ENCODE data around the gene CDKN1C.
"Not testable (repeated sequence)": the region's sequence is repeated elsewhere in the genome, so short reads cannot be mapped to it uniquely, and the experiment has no call there.

The CDKN1C gene

DNA sequence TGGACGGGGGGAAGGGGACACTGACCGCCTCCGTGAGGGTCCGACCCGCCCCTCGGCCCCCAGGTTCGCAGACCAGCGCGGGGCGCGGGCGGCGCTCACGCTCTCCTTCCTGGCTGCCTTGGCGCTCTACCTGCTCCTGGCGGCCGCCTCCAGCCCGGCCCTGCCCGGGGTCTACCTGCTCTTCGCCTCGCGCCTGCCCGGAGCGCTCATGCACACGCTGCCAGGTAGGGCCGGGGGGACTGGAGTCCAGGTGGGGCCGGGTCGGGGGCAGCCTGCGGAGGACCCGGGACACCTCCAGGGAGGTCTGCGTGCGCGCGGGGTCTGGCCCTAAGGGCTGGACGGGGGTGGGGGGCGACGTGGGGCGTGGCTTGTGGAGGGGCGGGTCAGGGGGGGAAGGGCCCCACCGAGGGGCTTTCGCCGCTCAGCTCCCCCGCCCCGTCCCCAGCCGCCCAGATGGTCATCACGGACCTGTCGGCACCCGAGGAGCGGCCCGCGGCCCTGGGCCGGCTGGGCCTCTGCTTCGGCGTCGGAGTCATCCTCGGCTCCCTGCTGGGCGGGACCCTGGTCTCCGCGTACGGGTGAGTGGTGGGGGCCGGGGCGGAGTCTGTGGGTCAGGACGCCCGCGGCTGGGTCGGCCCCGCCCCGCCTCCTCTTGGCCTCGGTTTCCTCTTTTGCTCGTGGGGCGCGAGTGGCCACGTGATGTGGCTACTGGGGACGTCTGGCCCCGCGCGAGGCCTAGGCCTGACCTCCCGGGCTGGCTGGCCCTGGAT, 23.7 kb upstream of the CDKN1C start:
- DNase-seq (ENCODE audit: low spot score): no peak
- FAIRE-seq: no peak

DNA sequence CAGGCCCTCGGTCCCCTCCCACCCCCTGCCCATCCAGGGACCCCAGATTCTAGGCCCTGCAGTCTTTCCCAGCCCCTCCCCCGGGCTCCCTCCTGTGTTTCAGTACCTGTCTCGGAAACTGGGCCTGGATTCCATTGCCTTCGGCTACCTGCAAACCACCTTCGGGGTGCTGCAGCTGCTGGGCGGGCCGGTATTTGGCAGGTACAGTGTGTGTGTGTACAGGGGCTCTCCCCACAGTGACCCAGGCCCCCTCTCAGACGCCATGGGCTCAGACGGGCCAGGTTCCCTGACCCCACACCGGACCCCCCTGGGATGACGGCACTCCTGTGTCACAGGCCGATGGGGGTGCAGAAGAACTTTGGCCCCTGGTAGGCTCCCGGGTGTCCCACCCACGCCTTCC, 22.6 kb upstream of the CDKN1C start:
- no peak for FAIRE-seq

DNA sequence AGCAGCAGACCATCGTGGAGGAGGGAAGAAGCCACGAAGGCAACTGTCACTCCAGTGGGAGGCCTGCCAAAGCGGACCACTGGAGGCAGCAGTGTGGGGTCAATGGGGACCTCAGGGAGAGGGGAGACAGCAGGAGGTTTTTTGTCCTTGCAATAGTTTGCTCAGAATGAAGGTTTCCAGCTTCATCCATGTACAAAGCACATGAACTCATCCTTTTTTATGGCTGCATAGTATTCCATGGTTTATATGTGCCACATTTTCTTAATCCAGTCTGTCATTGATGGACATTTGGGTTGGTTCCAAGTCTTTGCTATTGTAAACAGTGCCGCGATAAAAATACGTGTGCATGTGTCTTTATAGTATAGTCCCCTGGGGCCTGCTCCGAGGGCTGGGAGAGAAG, 19.7 kb upstream of the CDKN1C start:
- DNase-seq (ENCODE audit: low spot score); FAIRE-seq: not testable (repeated sequence)

More for the DNA sequence above, 22.6 kb upstream of the CDKN1C start:
- DNase-seq (ENCODE audit: low spot score): no peak

DNA sequence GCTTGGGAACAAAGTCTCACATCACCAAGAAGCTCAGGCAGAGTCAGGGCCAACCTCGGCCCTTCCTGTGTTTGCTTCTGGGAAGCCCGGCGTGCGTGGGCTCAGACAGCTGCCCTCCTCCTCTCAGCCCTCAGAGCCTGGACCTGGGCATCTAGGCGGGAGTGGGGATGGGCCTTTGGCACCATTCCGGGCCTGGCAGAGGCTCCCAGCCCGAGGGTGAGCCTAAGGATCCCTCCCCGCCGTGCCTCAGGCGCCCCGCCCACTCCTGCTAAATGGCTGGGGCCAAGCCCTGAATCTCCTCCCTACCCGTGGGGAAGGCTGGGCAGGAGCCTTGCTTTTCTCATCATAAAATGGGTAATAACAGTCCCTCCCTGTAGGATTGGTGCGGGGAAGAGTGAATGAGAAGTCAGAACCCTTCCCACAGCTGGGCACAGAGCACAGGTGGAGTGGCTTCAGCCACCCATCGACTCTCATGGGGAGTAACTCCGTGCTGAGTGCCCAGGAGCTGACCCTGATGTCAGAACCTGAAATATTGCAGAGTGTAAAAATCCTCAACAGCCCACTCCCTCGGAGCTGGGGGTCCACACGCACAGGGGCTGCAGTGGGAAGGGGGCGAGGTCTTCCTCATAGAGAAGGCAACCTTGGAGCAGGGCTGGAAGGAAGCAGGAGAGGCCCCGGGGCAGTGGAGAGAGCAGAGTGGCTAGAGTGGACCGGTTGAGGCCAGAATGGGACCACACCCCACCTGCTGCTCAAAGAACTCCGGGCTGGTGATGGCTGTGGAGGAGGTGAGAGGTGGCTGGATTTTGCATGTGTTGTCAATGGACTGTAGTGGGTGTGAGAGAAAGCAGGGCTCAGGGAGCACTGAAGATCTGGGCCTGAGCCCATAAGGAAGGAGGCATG, 18.8 kb upstream of the CDKN1C start:
- FAIRE-seq (no peak), DNase-seq (ENCODE audit: low spot score) (no peak)

DNA sequence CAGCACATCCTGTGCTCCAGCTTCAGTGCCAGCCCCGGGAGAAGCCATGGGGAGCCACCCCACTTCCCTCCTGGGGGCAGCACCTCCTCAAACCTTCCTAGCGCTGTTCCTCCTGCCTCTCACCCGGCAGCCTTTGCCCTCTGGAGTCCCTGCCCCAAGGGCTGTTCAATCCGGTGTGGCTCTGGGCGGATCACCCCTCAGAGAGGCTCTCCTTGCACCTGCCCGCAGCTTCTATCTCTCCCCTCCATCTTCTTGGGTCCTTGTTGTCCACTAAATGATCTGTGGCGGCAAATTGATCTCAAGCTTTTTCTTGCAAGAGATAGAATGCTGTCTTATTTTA, 18.1 kb upstream of the CDKN1C start:
- no peak for FAIRE-seq
- DNase-seq (ENCODE audit: low spot score): no peak

DNA sequence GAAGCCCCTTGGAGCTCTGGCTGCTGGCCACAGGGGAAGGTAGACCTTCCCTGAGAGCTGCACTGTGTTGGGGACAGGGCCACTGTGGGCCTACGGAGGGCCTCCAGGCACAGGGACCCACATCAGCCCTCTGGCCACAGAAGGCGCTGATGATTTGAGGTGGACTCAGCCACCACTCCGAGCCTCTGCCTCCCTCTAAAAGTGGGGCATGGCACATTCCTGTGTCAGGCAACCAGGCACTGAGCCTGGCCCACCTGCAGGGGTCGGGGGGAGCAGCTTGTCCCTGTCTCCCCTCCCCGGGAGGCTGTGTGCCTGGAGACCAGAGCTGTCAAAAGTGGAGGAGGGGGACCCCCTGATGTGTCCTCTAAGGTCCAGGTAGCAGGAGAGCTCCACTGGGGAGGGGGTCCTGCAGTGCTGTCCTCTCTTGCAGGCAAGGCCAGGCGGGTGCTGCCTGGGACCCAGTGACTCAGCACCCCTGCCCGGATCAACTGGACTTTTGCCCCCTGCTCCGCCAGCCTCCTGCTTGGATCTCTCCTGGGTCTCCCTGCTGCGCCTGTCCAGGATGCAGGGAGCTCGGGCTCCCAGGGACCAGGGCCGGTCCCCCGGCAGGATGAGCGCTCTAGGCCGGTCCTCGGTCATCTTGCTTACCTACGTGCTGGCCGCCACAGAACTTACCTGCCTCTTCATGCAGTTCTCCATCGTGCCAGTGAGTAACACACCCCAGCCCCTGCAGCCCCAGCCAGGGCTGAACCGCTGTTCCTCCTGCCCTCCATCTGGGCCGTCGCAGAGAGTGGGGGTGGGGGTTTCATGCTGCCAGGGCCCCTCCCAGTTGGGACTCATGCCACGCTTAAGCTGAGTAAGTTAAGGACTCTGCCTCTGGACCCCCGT, 17.5 kb upstream of the CDKN1C start:
- no peak for FAIRE-seq
- DNase-seq (ENCODE audit: low spot score): no peak

DNA sequence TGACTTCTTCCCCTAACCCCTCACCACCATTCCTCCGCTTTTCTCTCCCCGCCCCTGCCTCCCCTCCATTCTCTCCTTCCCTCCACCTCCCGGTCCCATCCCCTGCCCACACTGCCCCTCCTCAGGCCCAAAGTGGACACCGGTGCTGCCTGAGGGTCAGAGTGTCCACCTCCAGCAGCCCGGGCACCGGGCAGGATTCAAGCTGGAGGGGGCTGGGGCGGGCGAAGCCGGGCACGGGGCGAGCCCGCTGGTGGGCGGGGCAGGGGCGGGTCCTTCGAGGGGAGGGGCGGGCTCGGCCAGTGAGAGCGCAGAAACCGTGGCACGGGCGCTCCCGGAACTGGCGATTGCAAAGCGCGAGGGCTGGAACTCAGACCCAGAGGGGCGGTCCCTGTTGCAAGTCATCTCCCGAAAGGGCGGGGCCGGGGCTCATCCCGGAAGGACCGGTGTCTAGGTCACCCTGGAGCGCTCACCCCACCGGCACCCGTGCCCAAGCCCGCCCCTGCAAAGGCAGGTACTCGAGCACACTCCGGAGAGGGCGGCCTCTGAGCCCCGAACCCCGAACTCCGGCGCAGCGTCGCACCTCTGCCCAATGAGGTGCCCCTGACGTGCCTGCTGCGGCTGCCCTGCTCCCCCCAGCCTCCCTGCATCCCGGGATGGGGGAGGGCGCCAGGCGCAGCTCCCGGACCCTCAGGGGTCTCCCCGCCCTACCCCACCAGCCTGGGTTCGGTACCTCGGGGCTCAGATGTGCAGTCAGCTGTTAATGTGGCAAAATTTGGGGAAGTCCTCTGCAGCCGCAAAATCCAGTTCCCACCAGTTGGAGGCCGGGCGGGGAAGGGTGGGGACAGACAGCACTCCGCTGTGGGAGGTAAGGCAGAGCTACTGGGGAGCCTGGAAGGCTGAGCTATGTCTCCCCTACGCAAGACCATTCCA, 16.5 kb upstream of the CDKN1C start:
- FAIRE-seq (no peak), DNase-seq (ENCODE audit: low spot score) (peak; percentile 97)

DNA sequence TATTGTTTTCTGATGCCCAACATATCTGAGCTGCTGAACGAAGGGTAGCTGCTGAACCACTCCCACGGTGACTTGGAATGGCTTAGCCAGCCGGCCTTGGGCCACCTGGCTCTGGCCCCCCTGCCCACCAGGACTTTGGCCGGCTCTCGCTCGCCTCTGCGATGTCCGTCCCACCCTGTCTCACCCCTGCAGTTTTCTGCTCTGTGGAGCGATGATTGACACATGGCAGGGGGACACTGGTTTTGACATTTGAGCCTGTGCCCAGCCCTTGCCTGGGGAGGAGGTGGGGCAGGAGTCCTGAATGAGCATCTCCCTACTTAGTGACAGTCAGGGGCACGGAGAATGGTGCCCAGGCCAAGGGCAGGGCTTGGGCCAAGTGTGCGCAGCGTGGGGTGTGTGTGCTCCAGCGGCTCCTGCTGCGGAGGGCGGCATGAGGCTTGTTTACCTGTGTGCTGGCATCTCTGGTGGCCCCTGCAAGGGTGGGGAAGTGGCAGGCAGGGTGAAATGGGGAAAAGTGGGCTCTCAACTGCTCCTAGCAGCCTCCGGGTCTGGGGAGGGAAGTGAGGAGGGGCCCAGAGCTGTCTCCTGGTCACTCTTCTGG, 15.7 kb upstream of the CDKN1C start:
- DNase-seq (ENCODE audit: low spot score): no peak
- no peak for FAIRE-seq

DNA sequence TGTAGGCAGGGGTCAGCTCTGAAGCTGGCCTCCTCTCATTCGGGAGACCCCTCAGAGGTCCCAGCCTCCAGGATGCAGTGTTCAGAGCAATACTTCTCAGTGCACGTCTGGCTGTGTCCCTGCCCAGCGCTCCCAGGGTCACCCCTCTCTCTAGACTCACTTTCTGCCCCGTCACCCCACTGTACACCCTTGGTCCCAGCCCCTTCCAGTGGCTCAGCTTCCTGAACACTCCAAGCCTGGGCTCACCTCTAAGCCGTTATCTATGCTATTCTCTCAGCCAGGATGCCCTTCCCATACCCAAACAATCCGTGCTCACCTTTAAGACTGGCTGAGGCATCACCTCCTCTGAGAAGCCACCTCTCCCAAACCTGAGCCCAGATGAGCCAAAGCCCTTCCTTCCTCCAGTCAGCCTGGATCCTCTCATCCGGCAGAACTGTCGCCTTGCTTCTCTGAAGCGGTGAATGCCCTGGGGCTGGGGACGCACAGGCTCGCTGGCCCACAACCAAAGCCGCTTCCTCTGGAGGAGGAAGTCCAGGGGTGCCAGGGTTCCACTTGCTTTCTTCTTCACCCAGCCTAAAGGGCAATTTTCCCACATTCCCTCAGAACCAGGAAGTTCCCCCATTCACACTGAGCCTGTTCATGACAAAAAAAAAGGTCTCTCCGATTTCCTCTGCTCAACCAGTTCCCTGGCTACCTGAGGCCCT, 13.7 kb upstream of the CDKN1C start:
- DNase-seq (ENCODE audit: low spot score) (no peak), FAIRE-seq (no peak)

DNA sequence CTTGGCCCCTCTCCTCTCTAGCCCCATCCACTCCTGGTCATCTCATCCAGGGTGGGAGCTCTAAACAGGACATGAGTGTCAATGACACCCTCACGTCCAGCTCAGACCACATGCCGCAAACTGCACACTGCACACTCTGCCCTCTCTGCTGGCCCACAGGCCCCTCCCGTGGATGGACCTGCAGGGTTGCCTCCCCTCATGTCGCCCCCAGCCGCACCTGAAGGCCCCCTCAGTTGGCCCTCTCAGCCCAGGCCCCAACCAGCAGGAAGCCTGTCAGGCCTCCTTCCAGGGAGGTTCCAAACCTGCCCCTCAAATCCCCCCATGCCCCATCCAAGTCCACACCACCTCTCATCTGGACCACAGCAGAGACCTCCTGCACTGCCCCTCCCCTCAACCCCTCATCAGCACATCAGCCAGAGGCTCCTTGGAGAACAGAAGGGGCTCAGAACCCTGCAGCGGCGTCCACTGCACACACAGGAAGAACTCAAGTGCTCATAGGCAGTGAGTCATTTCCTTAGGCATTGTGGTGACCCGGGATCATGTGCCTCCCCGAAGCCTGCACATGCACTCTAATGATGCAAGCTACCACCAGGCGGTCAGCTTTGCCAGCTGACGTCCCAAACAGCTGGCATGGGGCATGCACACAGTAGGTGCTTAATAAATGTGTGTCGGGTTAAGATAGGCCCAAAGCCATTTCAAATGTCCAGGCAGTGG, 12.9 kb upstream of the CDKN1C start:
- FAIRE-seq: no peak
- peak; percentile 86 for DNase-seq (ENCODE audit: low spot score)

DNA sequence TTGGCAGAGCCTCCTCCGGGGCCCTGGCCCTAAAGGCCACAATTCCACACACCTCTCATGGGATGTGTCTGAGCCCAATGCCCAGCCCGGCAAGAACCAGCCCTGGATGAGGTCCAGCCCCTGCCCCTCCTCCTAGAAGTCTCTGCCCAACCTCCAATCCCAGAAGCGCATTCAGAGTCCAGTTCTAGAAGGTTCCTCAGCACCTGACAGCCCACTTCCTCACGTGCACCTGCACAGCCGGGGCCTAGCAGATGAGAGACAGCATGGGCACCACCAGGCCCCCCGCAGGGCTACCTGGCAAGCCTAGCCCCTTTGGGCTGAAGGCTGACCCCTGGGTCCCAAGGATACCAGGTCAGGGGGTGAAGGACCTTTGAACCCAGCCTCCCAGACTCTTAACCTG, 11.5 kb upstream of the CDKN1C start:
- FAIRE-seq (no peak), DNase-seq (ENCODE audit: low spot score) (no peak)

DNA sequence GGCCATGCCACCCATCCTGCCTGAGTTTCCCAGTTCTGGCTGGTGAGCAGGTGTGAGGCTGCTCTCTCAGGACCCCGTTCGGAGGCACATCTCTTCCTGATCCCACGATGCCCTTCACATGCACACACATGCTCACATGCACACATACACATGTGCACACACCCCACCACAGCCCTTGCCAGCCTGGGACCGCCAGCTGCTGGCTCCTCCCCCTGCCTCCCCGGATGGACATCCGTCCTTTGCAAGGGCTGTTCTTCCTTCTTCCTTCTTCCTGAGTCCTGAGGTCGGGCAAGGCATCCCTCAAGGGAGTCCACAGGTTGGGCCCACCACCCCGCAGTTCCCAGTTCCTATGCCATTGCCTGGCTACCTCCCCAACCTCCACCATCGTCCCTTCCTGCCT, 10.5 kb upstream of the CDKN1C start:
- FAIRE-seq (no peak), DNase-seq (ENCODE audit: low spot score) (no peak)

DNA sequence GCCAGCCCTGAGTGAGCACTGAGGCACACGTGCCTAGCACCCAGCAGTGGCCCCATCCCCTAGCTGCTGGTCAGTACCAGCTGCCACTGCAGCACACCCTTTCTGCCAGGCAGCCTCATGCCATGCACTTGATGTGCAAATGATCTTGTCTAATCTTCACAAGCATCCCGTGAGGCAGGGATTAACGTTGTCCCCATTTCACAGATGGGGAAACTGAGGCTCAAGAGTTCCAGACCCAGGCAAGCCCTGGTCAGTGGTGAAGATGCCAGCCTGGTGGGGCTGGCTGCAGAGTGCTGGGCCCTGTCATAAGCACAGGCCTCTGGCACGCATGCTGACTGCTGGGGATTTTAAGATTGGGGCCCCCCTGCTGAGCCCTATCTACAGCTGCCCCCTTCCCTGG, 8.4 kb upstream of the CDKN1C start:
- no peak for DNase-seq (ENCODE audit: low spot score)
- no peak for FAIRE-seq

DNA sequence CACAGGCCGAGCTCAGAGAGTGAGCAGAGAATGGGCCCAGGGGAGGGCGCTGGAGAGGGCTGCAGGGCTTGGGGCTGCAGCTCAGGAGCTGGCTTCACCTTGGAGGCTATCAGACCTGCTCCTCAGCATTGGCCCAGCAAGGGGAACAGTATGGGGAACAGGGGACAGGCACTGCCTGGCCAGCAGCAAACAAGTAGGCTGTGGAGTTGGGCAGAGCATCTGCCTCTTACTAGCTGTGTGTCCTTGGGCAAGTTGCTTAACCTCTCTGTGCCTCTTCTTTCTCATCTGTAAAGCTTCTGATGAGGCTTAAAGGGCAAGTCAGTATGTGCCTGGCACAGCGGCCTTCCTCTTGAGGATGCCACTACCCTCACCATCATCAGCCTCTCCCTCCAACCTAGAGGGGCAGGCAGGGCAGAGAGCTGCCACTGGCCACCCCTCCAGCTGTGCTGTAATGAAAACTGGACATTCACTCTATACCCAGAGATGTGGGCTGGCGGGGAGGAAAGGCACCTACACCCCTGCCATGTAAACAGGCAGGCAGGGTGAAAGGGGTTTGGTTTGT, 7.5 kb upstream of the CDKN1C start:
- FAIRE-seq: no peak
- peak; percentile 48 for DNase-seq (ENCODE audit: low spot score)

DNA sequence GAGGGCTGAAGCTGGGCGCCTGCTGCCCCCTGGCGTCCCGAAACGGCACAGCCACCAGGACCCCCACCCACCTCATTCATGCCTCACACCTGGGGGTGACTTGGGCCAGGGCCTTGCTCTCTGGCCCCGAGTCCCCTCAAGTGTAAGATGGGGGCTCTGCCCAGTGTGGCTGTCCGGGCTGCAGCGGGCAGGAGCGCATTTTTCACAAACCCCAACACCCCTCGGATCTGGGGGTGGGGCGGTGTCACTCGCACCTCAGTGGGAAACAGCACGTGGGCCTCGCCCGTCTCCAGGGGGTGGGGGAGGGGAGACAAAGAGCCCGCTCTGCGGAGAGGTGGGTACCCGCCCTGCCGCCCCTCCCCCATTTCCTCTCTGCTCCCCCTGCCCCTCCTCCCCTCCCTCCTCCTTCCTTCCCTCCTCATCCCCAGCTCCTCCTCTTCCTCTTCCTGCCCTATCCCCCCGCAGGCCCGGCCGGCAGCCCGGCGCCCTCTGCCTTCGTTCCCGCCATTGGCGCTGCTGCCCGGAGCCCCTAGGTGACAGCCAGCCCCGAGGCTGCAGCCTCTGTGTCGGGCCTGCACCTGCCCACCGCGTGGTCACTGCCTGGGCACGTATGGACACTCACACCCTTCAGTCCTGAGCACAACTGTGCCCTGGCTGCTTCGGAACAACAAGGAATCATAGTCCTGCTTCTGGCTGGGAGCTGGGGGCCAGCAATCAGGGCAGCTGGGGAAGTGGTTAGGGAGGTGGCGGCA, 6.8 kb upstream of the CDKN1C start:
- peak; percentile 88 for DNase-seq (ENCODE audit: low spot score)

DNA sequence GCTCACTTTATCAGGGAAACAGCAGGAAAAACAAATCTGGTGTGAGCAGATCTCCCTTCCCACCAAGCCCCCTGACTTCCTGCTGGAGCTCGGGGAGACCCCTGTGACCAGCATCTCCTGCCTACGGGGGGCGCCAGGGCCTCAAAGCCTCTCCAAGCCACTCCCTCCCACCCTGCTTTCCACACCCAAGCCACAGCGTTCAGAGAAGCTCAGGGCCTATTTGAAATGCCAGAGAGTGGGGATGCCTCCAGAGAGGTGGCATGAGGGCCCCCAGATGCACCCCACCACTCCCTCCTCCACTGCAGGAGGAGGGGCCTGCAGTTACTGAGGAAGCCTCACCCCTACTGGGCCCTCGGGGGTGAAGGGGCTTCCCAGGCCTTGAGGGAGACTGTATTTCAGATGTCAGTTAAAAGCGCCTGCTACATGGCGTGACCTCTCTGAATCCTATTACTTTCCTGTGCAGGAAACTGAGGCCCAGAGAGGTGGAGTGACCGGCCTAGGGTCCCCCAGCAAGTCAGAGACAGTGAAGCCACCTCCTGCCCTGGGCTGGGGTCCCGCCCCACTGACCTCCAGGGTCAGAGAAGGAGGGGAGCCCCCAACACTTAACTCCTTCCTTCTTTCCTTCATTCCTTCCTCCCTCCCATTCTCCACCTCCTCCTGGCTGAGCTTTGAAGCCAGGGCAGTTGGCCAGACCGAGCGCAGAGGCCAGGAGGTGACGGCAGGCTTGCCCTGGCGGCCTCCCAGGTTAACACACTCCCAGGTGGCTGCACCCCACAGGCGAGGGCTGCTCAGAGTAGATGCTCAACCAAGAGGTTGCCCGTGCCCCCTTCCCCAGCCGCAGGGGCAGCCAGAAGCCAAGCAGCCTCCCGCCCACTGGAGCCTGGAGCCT, 6.0 kb upstream of the CDKN1C start:
- FAIRE-seq (peak; percentile 17), DNase-seq (ENCODE audit: low spot score) (no peak)

More for the DNA sequence above, 6.8 kb upstream of the CDKN1C start:
- peak; percentile 52 for FAIRE-seq
